HL-60 (cell line): ENCODE results near the gene CALHM2.
"Not testable (repeated sequence)": the region's sequence is repeated elsewhere in the genome, so short reads cannot be mapped to it uniquely, and the experiment has no call there.

Experiments
- DNase-seq, 2 experiments: peaks; one replicate each; pipeline ENCODE4 v3.0.0-alpha.2; 2010 to 2020; ENCODE audit warnings: low read depth in 1 of 2, low spot score in 1 of 2
- H3K27ac ChIP-seq: fragments of 250-450 bp; sonication (Bioruptor Pico); replicated peaks from 2 replicates; pipeline ENCODE4 v1.5.1; 2020; ENCODE audit warnings: mild to moderate bottlenecking, moderate library complexity
- H3K27me3 ChIP-seq: fragments of 250-450 bp; sonication (Bioruptor Pico); 2 replicates; pipeline ENCODE4 v1.5.1; 2021; ENCODE audit warnings: mild to moderate bottlenecking, moderate library complexity; ENCODE audit not compliant: insufficient read depth, poor library complexity, severe bottlenecking
- H3K4me3 ChIP-seq: replicated peaks from 2 replicates; pipeline ENCODE4 v1.5.1; 2011; ENCODE audit warnings: mild to moderate bottlenecking, control low read depth, low read length; ENCODE audit not compliant: insufficient read depth
- CTCF ChIP-seq: IDR thresholded peaks from one replicate; pipeline ENCODE4 v1.5.1; 2011; ENCODE audit warnings: low read length, control low read depth, inconsistent platforms; ENCODE audit not compliant: insufficient read depth
- GABPA ChIP-seq: IDR thresholded peaks from 2 replicates; pipeline ENCODE4 v1.6.1; 2012; ENCODE audit warnings: low read depth
- POLR2AphosphoS5 ChIP-seq: IDR thresholded peaks from 2 replicates; pipeline ENCODE4 v1.6.1; 2012; ENCODE audit warnings: low read depth
- REST ChIP-seq: IDR thresholded peaks from 2 replicates; pipeline ENCODE4 v1.6.1; 2012; ENCODE audit warnings: low read depth; ENCODE audit not compliant: insufficient replicate concordance
- SPI1 ChIP-seq: IDR thresholded peaks from 2 replicates; pipeline ENCODE4 v1.6.1; 2012; ENCODE audit warnings: low read depth, mild to moderate bottlenecking, borderline replicate concordance

CALHM2 gene

GRCh38 chr10:103492655-103493261, 40.6 kb upstream of the CALHM2 start:
- DNase-seq, result no peak
- Histone ChIP-seq H3K4me3 (no peak overlapping the region), H3K27me3 (peaks cover 36% of the 10 kb centered on the region), H3K27ac (no peak overlapping the region)
- TF ChIP-seq SPI1 (no peak), POLR2AphosphoS5 (no peak)

GRCh38 chr10:103491729-103492364, 39.7 kb upstream of the CALHM2 start:
- no peak for DNase-seq
- no peak overlapping the region for H3K27ac ChIP-seq
- TF ChIP-seq SPI1 (no peak), POLR2AphosphoS5 (no peak), REST (no peak), CTCF (no peak), GABPA (no peak)
- peaks cover 30% of the 10 kb centered on the region for H3K27me3 ChIP-seq
- no peak overlapping the region for H3K4me3 ChIP-seq

GRCh38 chr10:103490986-103491314, 38.8 kb upstream of the CALHM2 start:
- no peak overlapping the region for H3K27ac ChIP-seq
- peaks cover 27% of the 10 kb centered on the region for H3K27me3 ChIP-seq
- no peak overlapping the region for H3K4me3 ChIP-seq
- TF ChIP-seq REST (no peak), SPI1 (no peak), CTCF (no peak), POLR2AphosphoS5 (no peak), GABPA (no peak)
- no peak for DNase-seq

- no peak for TF ChIP-seq REST
- TF ChIP-seq SPI1, result no peak
- TF ChIP-seq GABPA, result no peak
- TF ChIP-seq CTCF, result no peak
- TF ChIP-seq POLR2AphosphoS5, result no peak
- no peak for DNase-seq
- no peak overlapping the region for H3K27ac ChIP-seq
- no peak overlapping the region for H3K4me3 ChIP-seq
- H3K27me3 ChIP-seq, result no peaks in the 10 kb centered on the region
Measured at GRCh38 chr10:103487410-103487708, 35.2 kb upstream of the CALHM2 start.

- DNase-seq, H3K27ac ChIP-seq, H3K4me3 ChIP-seq, H3K27me3 ChIP-seq: not testable (repeated sequence)
Measured at GRCh38 chr10:103486635-103487409, 34.7 kb upstream of the CALHM2 start.
